Measurements from ENCODE around the gene ADGRL3. TPM values are rescaled to one million over a fixed set of nuclear protein-coding genes. Genes with fewer than 3 reads are reported as not detected.

ADGRL3 gene
- total and polyA plus RNA-seq, 2 donors (not counting 1 experiment from before 2014, with no cell fraction given) = not detected

DNA sequence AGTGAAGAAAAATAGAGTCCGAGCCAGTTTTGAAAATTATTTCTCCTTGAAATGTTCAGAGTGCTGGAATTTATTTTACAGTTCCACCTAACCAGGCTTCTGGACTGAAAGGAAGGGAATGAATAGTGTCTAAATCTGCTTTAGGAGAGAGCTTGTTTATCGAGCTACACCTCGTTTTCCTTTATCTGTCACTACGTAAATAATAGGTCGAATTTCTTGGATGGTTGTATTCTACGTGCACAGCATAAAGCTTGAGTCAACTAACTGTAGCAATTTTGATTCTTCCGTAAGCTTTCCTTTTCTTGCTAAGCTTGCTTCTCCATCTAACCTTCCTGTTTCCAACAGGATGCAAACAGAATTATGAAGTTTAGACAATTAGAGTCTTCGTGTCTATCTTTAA is 48.6 kb downstream of the ADGRL3 start:
- Histone ChIP-seq H3K27ac (ENCODE audit: low read length in 2 of 2) (no peak overlapping the region), H3K4me3 (ENCODE audit: control extremely low read depth in 1 of 5, extremely low read depth in 1 of 5, insufficient read depth in 1 of 5, low read depth in 2 of 5, low read length in 4 of 5) (no peak overlapping the region), H4K20me1 (ENCODE audit: control insufficient read depth, insufficient read depth, low read length, poor library complexity, severe bottlenecking) (no peaks in the 10 kb centered on the region), H3K9ac (ENCODE audit: low read length) (no peak overlapping the region), H3K27me3 (replicated peaks in 1 of 4; ENCODE audit: control extremely low read depth in 1 of 4, control insufficient read depth in 3 of 4, insufficient read depth in 4 of 4, low read length in 3 of 4) (no peaks in the 10 kb centered on the region), H3K4me2 (replicated peaks; ENCODE audit: low read depth, low read length, poor library complexity, severe bottlenecking) (no peak overlapping the region), H2AFZ (ENCODE audit: insufficient read depth, low read depth, low read length, poor library complexity, severe bottlenecking) (no peak overlapping the region), H3K9me3 (ENCODE audit: control extremely low read depth in 1 of 3, control insufficient read depth in 2 of 3, insufficient read depth in 1 of 3, low read length in 2 of 3) (peaks cover 0 to 4% (median 0%) of the 10 kb centered on the region in 3 donors), H3K79me2 (ENCODE audit: control insufficient read depth, insufficient read depth, low read length) (no peaks in the 10 kb centered on the region), H3K4me1 (ENCODE audit: control insufficient read depth in 2 of 2, insufficient read depth in 2 of 2, low read length in 2 of 2) (no peaks in the 10 kb centered on the region), H3K36me3 (replicated peaks in 1 of 2; ENCODE audit: control extremely low read depth in 1 of 2, control insufficient read depth in 1 of 2, extremely low read depth in 1 of 2, insufficient read depth in 2 of 2, low read length in 1 of 2) (no peaks in the 10 kb centered on the region)
- H3K27ac Mint-ChIP-seq = no peak overlapping the region
- no peaks in the 10 kb centered on the region for H3K4me1 Mint-ChIP-seq
- no peak for ATAC-seq (ENCODE audit: low read depth)
- H3K27me3 Mint-ChIP-seq = no peaks in the 10 kb centered on the region
- TF ChIP-seq EZH2 (IDR thresholded peaks at IDR 0.05; ENCODE audit: borderline replicate concordance, insufficient read depth, low read depth, low read length, poor library complexity, severe bottlenecking) (no peak), CTCF (IDR thresholded peaks at IDR 0.05) (no peak)
- no peaks in the 10 kb centered on the region for H3K9me3 Mint-ChIP-seq (ENCODE audit: insufficient read depth)
- 85% methylated on average over 5 of the region's 8 CpGs for WGBS (ENCODE audit: insufficient coverage)
- DNase-seq = no peak
- intact Hi-C loops (cut with micrococcal nuclease) = no loop called here
- POLR2A ChIA-PET = no interaction called here
- CTCF ChIA-PET = no interaction called here
- no peak overlapping the region for H3K4me3 Mint-ChIP-seq

DNA sequence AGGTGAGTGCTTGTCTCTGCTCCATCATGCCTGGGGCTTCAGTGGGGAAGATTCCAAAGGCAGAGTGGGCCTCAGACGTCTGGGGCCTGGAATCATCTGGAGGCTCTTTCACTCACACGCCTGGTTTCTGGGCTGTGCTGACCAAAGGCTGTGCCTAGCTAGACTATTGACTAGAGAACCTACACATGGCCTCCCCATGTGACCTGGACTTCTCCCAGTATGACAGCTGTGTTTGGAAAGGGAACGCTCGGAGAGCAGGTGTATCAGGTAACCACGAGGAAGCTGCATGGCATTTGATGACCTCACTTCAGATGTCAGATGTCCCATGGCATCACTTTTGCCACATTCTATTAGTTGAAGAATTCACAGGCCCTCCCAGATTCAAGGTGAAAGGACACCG is 51.0 kb downstream of the ADGRL3 start:
- Mint-ChIP-seq H3K27me3 (no peaks in the 10 kb centered on the region), H3K4me1 (no peaks in the 10 kb centered on the region), H3K9me3 (ENCODE audit: insufficient read depth) (no peaks in the 10 kb centered on the region), H3K27ac (no peak overlapping the region), H3K4me3 (no peak overlapping the region)
- POLR2A ChIA-PET = no interaction called here
- intact Hi-C loops (cut with micrococcal nuclease) = no loop called here
- CTCF ChIA-PET = no interaction called here
- H3K9ac ChIP-seq (ENCODE audit: low read length) = no peak overlapping the region
- H3K36me3 ChIP-seq (replicated peaks in 1 of 2; ENCODE audit: control extremely low read depth in 1 of 2, control insufficient read depth in 1 of 2, extremely low read depth in 1 of 2, insufficient read depth in 2 of 2, low read length in 1 of 2) = no peaks in the 10 kb centered on the region
- H2AFZ ChIP-seq (ENCODE audit: insufficient read depth, low read depth, low read length, poor library complexity, severe bottlenecking) = no peak overlapping the region
- H4K20me1 ChIP-seq (ENCODE audit: control insufficient read depth, insufficient read depth, low read length, poor library complexity, severe bottlenecking) = no peaks in the 10 kb centered on the region
- no peak for TF ChIP-seq EZH2 (IDR thresholded peaks at IDR 0.05; ENCODE audit: borderline replicate concordance, insufficient read depth, low read depth, low read length, poor library complexity, severe bottlenecking)
- H3K4me3 ChIP-seq (ENCODE audit: control extremely low read depth in 1 of 5, extremely low read depth in 1 of 5, insufficient read depth in 1 of 5, low read depth in 2 of 5, low read length in 4 of 5) = no peak overlapping the region
- peaks cover 0 to 4% (median 0%) of the 10 kb centered on the region in 3 donors for H3K9me3 ChIP-seq (ENCODE audit: control extremely low read depth in 1 of 3, control insufficient read depth in 2 of 3, insufficient read depth in 1 of 3, low read length in 2 of 3)
- 83% methylated on average over 5 of the region's 6 CpGs for WGBS (ENCODE audit: insufficient coverage)
- no peak for ATAC-seq (ENCODE audit: low read depth)
- no peaks in the 10 kb centered on the region for H3K79me2 ChIP-seq (ENCODE audit: control insufficient read depth, insufficient read depth, low read length)
- H3K4me2 ChIP-seq (replicated peaks; ENCODE audit: low read depth, low read length, poor library complexity, severe bottlenecking) = no peak overlapping the region
- no peak overlapping the region for H3K27ac ChIP-seq (ENCODE audit: low read length in 2 of 2)
- no peak for DNase-seq
- no peaks in the 10 kb centered on the region for H3K27me3 ChIP-seq (replicated peaks in 1 of 4; ENCODE audit: control extremely low read depth in 1 of 4, control insufficient read depth in 3 of 4, insufficient read depth in 4 of 4, low read length in 3 of 4)
- no peaks in the 10 kb centered on the region for H3K4me1 ChIP-seq (ENCODE audit: control insufficient read depth in 2 of 2, insufficient read depth in 2 of 2, low read length in 2 of 2)

Data from B cell (primary cell).